H9 (cell line): Measurements from ENCODE around the gene KCND2. TPM values are rescaled to one million over a fixed set of nuclear protein-coding genes. Genes with fewer than 3 reads are reported as not detected.

Experiments
- DNase-seq: peaks from one replicate; pipeline ENCODE4 v3.0.0-alpha.2; 2017
- H2AFZ ChIP-seq: one replicate; pipeline ENCODE4 v1.6.1; 2013; ENCODE audit warnings: mild to moderate bottlenecking, low read length, control low read depth, moderate library complexity
- H2AK5ac ChIP-seq: 2 replicates; pipeline ENCODE4 v1.6.1; 2013; ENCODE audit warnings: low read length, control low read depth, mixed read lengths; ENCODE audit not compliant: insufficient read length
- H2BK120ac ChIP-seq: one replicate; pipeline ENCODE4 v1.6.1; 2013; ENCODE audit warnings: low read depth, mild to moderate bottlenecking, low read length, control low read depth, inconsistent platforms; ENCODE audit not compliant: poor library complexity, severe bottlenecking
- H2BK12ac ChIP-seq: 2 replicates; pipeline ENCODE4 v1.6.1; 2013; ENCODE audit warnings: low read length, control low read depth, mixed read lengths, low read depth; ENCODE audit not compliant: insufficient read length
- H2BK15ac ChIP-seq: 2 replicates; pipeline ENCODE4 v1.6.1; 2013; ENCODE audit warnings: low read depth, low read length, control low read depth
- H2BK20ac ChIP-seq: one replicate; pipeline ENCODE4 v1.6.1; 2013; ENCODE audit warnings: low read depth, mild to moderate bottlenecking, low read length, control low read depth, inconsistent platforms; ENCODE audit not compliant: poor library complexity, severe bottlenecking
- H2BK5ac ChIP-seq: 2 replicates; pipeline ENCODE4 v1.6.1; 2013; ENCODE audit warnings: low read length, control low read depth, mixed read lengths; ENCODE audit not compliant: insufficient read length
- H3K14ac ChIP-seq: 2 replicates; pipeline ENCODE4 v1.6.1; 2013; ENCODE audit warnings: low read length, control low read depth; ENCODE audit not compliant: insufficient read depth
- H3K18ac ChIP-seq: 2 replicates; pipeline ENCODE4 v1.6.1; 2013; ENCODE audit warnings: low read depth, mild to moderate bottlenecking, mixed read lengths, low read length, control low read depth; ENCODE audit not compliant: insufficient read length
- H3K23ac ChIP-seq: 2 replicates; pipeline ENCODE4 v1.6.1; 2013; ENCODE audit warnings: low read length, control low read depth, mixed read lengths, low read depth; ENCODE audit not compliant: insufficient read length
- H3K23me2 ChIP-seq: 2 replicates; pipeline ENCODE4 v1.6.1; 2013; ENCODE audit warnings: low read depth, mild to moderate bottlenecking, mixed read lengths, low read length, control low read depth; ENCODE audit not compliant: insufficient read length, poor library complexity, severe bottlenecking
- H3K27ac ChIP-seq: 2 replicates; pipeline ENCODE4 v1.5.1; 2013; ENCODE audit warnings: low read length, control low read depth, mixed read lengths, low read depth; ENCODE audit not compliant: insufficient read length
- H3K27me3 ChIP-seq: 2 replicates; pipeline ENCODE4 v1.6.1; 2013; ENCODE audit warnings: low read length, control low read depth, inconsistent platforms; ENCODE audit not compliant: insufficient read depth
- H3K4ac ChIP-seq: 2 replicates; pipeline ENCODE4 v1.6.1; 2013; ENCODE audit warnings: low read depth, mild to moderate bottlenecking, control low read depth, inconsistent platforms, low read length, moderate library complexity
- H3K4me1 ChIP-seq: 2 replicates; pipeline ENCODE4 v1.6.1; 2013; ENCODE audit warnings: low read length, control low read depth, inconsistent platforms; ENCODE audit not compliant: insufficient read depth
- H3K4me2 ChIP-seq: 2 replicates; pipeline ENCODE4 v1.6.1; 2013; ENCODE audit warnings: low read length, control low read depth, mixed read lengths; ENCODE audit not compliant: insufficient read length, insufficient read depth
- H3K56ac ChIP-seq: 2 replicates; pipeline ENCODE4 v1.6.1; 2013; ENCODE audit warnings: low read depth, mild to moderate bottlenecking, mixed read lengths, low read length, control low read depth; ENCODE audit not compliant: insufficient read length
- H3K79me1 ChIP-seq: 2 replicates; pipeline ENCODE4 v1.6.1; 2013; ENCODE audit warnings: low read depth, mild to moderate bottlenecking, moderate library complexity, low read length, control low read depth, inconsistent platforms; ENCODE audit not compliant: insufficient read depth, poor library complexity, severe bottlenecking
- H3K79me2 ChIP-seq: 2 replicates; pipeline ENCODE4 v1.6.1; 2013; ENCODE audit warnings: low read length, control low read depth, inconsistent platforms; ENCODE audit not compliant: insufficient read depth
- H3K9ac ChIP-seq: 2 replicates; pipeline ENCODE4 v1.6.1; 2013; ENCODE audit warnings: low read length, control low read depth, mixed read lengths; ENCODE audit not compliant: insufficient read length; ENCODE audit errors: extremely low read depth
- H3K9me3 ChIP-seq: one replicate; pipeline ENCODE4 v1.6.1; 2013; ENCODE audit warnings: low read depth, low read length, inconsistent platforms; ENCODE audit not compliant: control insufficient read depth
- H3T11ph ChIP-seq: one replicate; pipeline ENCODE4 v1.6.1; 2013; ENCODE audit warnings: mild to moderate bottlenecking, low read length, control low read depth, inconsistent platforms
- H4K20me1 ChIP-seq: one replicate; pipeline ENCODE4 v1.6.1; 2013; ENCODE audit not compliant: control insufficient read depth, insufficient read length, insufficient read depth
- H4K5ac ChIP-seq: 2 replicates; pipeline ENCODE4 v1.6.1; 2013; ENCODE audit warnings: low read depth, mild to moderate bottlenecking, mixed read lengths, low read length, control low read depth; ENCODE audit not compliant: insufficient read length
- H4K8ac ChIP-seq: replicated peaks from 2 replicates; pipeline ENCODE4 v1.6.1; 2013; ENCODE audit warnings: low read length, control low read depth, mixed read lengths, low read depth; ENCODE audit not compliant: insufficient read length
- H4K91ac ChIP-seq: 2 replicates; pipeline ENCODE4 v1.6.1; 2013; ENCODE audit warnings: low read depth, mild to moderate bottlenecking, moderate library complexity, mixed read lengths, low read length, control low read depth; ENCODE audit not compliant: insufficient read length
- H3K27ac Mint-ChIP-seq, 3 experiments: 2 replicates in 2 of 3; 3 replicates in 1 of 3; pipeline ENCODE4 v1.8.0; 2020 to 2021; ENCODE audit warnings: mixed read lengths in 3 of 3, mild to moderate bottlenecking in 1 of 3, moderate library complexity in 1 of 3
- H3K27me3 Mint-ChIP-seq: 2 replicates; pipeline ENCODE4 v1.8.0; 2021; ENCODE audit warnings: low read depth, mild to moderate bottlenecking, moderate library complexity, mixed read lengths
- H3K36me3 Mint-ChIP-seq, 3 experiments: 2 replicates in 2 of 3; 3 replicates in 1 of 3; pipeline ENCODE4 v1.8.0; 2020 to 2021; ENCODE audit warnings: low read depth in 3 of 3, mixed read lengths in 3 of 3; ENCODE audit not compliant: insufficient read depth in 1 of 3
- H3K4me1 Mint-ChIP-seq, 2 experiments: 2 replicates each; pipeline ENCODE4 v1.8.0; 2020; ENCODE audit warnings: mixed read lengths in 2 of 2
- H3K4me3 Mint-ChIP-seq, 2 experiments: 2 replicates in 1 of 2; 3 replicates in 1 of 2; pipeline ENCODE4 v1.8.0; 2020 to 2021; ENCODE audit warnings: mild to moderate bottlenecking in 2 of 2, mixed read lengths in 2 of 2, moderate library complexity in 1 of 2
- H3K9me3 Mint-ChIP-seq, 2 experiments: 2 replicates in 1 of 2; 3 replicates in 1 of 2; pipeline ENCODE4 v1.8.0; 2020; ENCODE audit warnings: mild to moderate bottlenecking in 2 of 2, mixed read lengths in 2 of 2, moderate library complexity in 1 of 2
- CTCF ChIP-seq: fragments of 200-600 bp; sonication (generic); conservative IDR thresholded peaks from 3 replicates; pipeline ENCODE4 v1.8.0; 2021; ENCODE audit warnings: antibody characterized with exemption, mild to moderate bottlenecking
- WGBS: extraction: QIAGEN DNeasy Blood & Tissue Kit; methylation state at CpG from one replicate; pipeline ENCODE4 v1.1.7; 2013; ENCODE audit warnings: missing lambda C conversion rate, low lambda C conversion rate, mixed read lengths; ENCODE audit not compliant: insufficient read length; ENCODE audit errors: extremely low coverage; 5-methylcytosine and 5-hydroxymethylcytosine counted together
- total RNA-seq: library from RNA; stranded (reverse); gene quantifications from 2 replicates; pipeline ENCODE4 v1.2.1, GENCODE V29; 2021

KCND2 gene
- total RNA-seq, 1 experiment from 2014 or later, result 6.4 TPM

DNA sequence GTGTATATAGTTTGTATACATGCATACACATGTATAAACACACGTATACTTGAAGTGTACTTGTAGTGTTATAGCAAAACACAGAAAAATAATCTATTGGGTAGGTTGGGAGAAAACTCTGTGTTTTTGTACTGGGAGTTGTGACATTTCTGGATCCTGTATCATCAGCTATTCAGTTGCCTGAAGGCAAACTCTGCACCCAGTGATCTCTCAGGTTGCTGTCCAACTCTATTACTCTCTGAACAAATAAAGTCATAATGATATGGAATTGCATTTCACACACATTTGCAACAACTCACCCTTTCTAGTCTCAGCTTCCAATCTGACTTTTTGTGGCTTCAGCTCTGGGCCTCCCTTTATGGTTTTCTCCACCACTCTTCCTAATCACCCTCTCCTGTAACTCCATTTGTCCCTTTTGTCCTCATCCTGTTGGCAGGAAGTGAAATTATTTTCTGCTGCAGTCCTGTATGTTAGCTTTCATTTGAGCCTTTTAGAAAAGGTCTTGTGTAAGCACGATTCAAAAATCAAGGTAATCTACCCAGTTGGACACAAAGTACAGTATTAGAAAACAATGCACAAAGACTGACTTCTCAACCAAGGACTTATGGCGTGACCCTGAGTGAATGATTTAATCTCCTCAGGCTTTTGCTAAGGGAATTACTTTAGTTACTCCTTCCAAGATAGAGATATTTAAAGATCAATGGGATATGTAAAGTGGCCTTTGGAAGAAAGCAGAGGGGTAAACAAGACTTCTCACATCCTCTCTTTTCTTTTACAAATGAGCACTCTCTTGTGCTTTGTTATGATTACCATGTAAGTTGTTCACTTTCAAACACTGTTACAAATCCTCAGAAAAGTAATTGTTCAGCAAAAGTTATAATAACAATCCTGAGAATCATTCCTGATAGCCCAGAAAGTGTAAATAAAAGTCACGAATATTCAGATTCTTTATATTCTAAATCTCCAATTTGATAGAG, 249.1 kb downstream of the KCND2 start:
- peak overlapping the region; percentile 99 for H3K27ac ChIP-seq
- Mint-ChIP-seq H3K9me3 (no peaks in the 10 kb centered on the region), H3K4me3 (peak overlapping the region; percentile 3 to 27; a peak in 4 of 5 replicates), H3K27me3 (no peaks in the 10 kb centered on the region), H3K36me3 (peaks cover 0 to 10% (median 2%) of the 10 kb centered on the region in 3 experiments; a peak in 3 of 7 replicates), H3K4me1 (peaks cover 47 to 51% of the 10 kb centered on the region in 2 experiments), H3K27ac (peak overlapping the region; percentile 89 to 99 (median 98))
- no peak overlapping the region for H4K8ac ChIP-seq
- H3K4me1 ChIP-seq, result peaks cover 10% of the 10 kb centered on the region; the same call in 1 of the 2 replicates
- peak overlapping the region; percentile 74 for H2BK5ac ChIP-seq
- H3K14ac ChIP-seq, result no peak overlapping the region
- H2BK12ac ChIP-seq, result no peak overlapping the region
- no peaks in the 10 kb centered on the region for H3K79me1 ChIP-seq
- peak overlapping the region; percentile 81 for H4K5ac ChIP-seq
- peak overlapping the region; percentile 46 for H3K4me2 ChIP-seq
- DNase-seq, result no peak
- H3K23me2 ChIP-seq, result no peaks in the 10 kb centered on the region
- no peaks in the 10 kb centered on the region for H4K20me1 ChIP-seq
- no peak overlapping the region for H3K18ac ChIP-seq
- no CpG with 5 or more reads among the region's 4 CpGs for WGBS
- H3K56ac ChIP-seq, result peak overlapping the region; percentile 70
- no peak overlapping the region for H3T11ph ChIP-seq
- H3K23ac ChIP-seq, result no peak overlapping the region
- TF ChIP-seq CTCF, result no peak
- no peak overlapping the region for H2BK20ac ChIP-seq
- H3K27me3 ChIP-seq, result no peaks in the 10 kb centered on the region
- no peak overlapping the region for H2AFZ ChIP-seq
- no peak overlapping the region for H2BK15ac ChIP-seq
- no peaks in the 10 kb centered on the region for H3K79me2 ChIP-seq
- H2AK5ac ChIP-seq, result peak overlapping the region; percentile 83
- no peak overlapping the region for H3K4ac ChIP-seq
- H3K9me3 ChIP-seq, result no peaks in the 10 kb centered on the region
- H2BK120ac ChIP-seq, result no peak overlapping the region
- H3K9ac ChIP-seq, result no peak overlapping the region
- H4K91ac ChIP-seq, result no peak overlapping the region
